Measurements from ENCODE around the gene GIPC3. TPM values are rescaled to one million over a fixed set of nuclear protein-coding genes. Genes with fewer than 3 reads are reported as not detected.

Gene GIPC3
- total and polyA plus RNA-seq, 2 experiments from 2014 or later = 0.48 to 0.59 TPM

- TF ChIP-seq STAT1 (IDR thresholded peaks at IDR 0.05; ENCODE audit: unreplicated experiment) (no peak), ZNF331 (CRISPR knock-in tag; IDR thresholded peaks at IDR 0.05; ENCODE audit: low read depth) (no peak), CREB1 (CRISPR knock-in tag; IDR thresholded peaks at IDR 0.05; ENCODE audit: low read depth) (no peak), REST (IDR thresholded peaks at IDR 0.05; ENCODE audit: unreplicated experiment) (no peak)
- peaks cover 18% of the 10 kb centered on the region for H3K36me3 Mint-ChIP-seq (ENCODE audit: low read depth)
- no peak overlapping the region for H3K27ac Mint-ChIP-seq
- H2AFZ ChIP-seq = no peak overlapping the region
- H3K9me2 ChIP-seq (ENCODE audit: insufficient read depth) = no peaks in the 10 kb centered on the region
- H3K9me3 Mint-ChIP-seq = no peaks in the 10 kb centered on the region
- H3K79me2 ChIP-seq (replicated peaks; ENCODE audit: insufficient read depth) = peaks cover 5% of the 10 kb centered on the region
- no peaks in the 10 kb centered on the region for H3K27me3 ChIP-seq (ENCODE audit: insufficient read depth)
- no peak overlapping the region for H3K4me3 Mint-ChIP-seq
- H3K27ac ChIP-seq (ENCODE audit: low read depth) = no peak overlapping the region
- no peaks in the 10 kb centered on the region for H3K4me1 ChIP-seq (ENCODE audit: insufficient read depth)
- ATAC-seq (no peak), DNase-seq (ENCODE audit: low spot score) (no peak)
- no peaks in the 10 kb centered on the region for H3K36me3 ChIP-seq (ENCODE audit: insufficient read depth)
- 0 out of 2 replicates have a peak, but pooled peaks cover 4% of the 10 kb centered on the region for H3F3A ChIP-seq (replicated peaks; ENCODE audit: low read depth)
- peaks cover 6% of the 10 kb centered on the region for H3K27me3 Mint-ChIP-seq (ENCODE audit: insufficient read depth, low read depth, poor library complexity)
- peaks cover 6% of the 10 kb centered on the region; the same call in 2 of the 3 replicates for H3K4me1 Mint-ChIP-seq
- peaks cover 6% of the 10 kb centered on the region for H4K20me1 ChIP-seq (replicated peaks; ENCODE audit: insufficient read depth)
- no peak overlapping the region for H3K4me3 ChIP-seq
- no peak overlapping the region for H3K4me2 ChIP-seq
Observed at GRCh38 chr19:3619631-3620012, 34.3 kb downstream of the GIPC3 start.

- Mint-ChIP-seq H3K4me3 (no peak overlapping the region), H3K4me1 (peaks cover 8% of the 10 kb centered on the region; the same call in 2 of the 3 replicates), H3K9me3 (no peaks in the 10 kb centered on the region), H3K36me3 (ENCODE audit: low read depth) (peaks cover 17% of the 10 kb centered on the region), H3K27me3 (ENCODE audit: insufficient read depth, low read depth, poor library complexity) (peaks cover 9% of the 10 kb centered on the region), H3K27ac (no peak overlapping the region)
- DNase-seq (ENCODE audit: low spot score) = no peak
- H3K4me3 ChIP-seq = no peak overlapping the region
- 0 out of 2 replicates have a peak, but pooled peaks cover 4% of the 10 kb centered on the region for H3F3A ChIP-seq (replicated peaks; ENCODE audit: low read depth)
- H3K4me2 ChIP-seq = no peak overlapping the region
- H4K20me1 ChIP-seq (replicated peaks; ENCODE audit: insufficient read depth) = peaks cover 12% of the 10 kb centered on the region
- H3K79me2 ChIP-seq (replicated peaks; ENCODE audit: insufficient read depth) = peaks cover 12% of the 10 kb centered on the region
- H2AFZ ChIP-seq = no peak overlapping the region
- no peak overlapping the region for H3K27ac ChIP-seq (ENCODE audit: low read depth)
- H3K27me3 ChIP-seq (ENCODE audit: insufficient read depth) = no peaks in the 10 kb centered on the region
- no peaks in the 10 kb centered on the region for H3K36me3 ChIP-seq (ENCODE audit: insufficient read depth)
- ATAC-seq = no peak
- no peaks in the 10 kb centered on the region for H3K9me2 ChIP-seq (ENCODE audit: insufficient read depth)
- peaks cover 2% of the 10 kb centered on the region; the same call in 1 of the 2 replicates for H3K4me1 ChIP-seq (ENCODE audit: insufficient read depth)
- TF ChIP-seq POLR2AphosphoS5 (IDR thresholded peaks at IDR 0.05; ENCODE audit: low read depth) (no peak), NANOG (IDR thresholded peaks at IDR 0.05; ENCODE audit: borderline replicate concordance) (no peak), STAT1 (IDR thresholded peaks at IDR 0.05; ENCODE audit: unreplicated experiment) (no peak), CTCF (conservative IDR thresholded peaks at IDR 0.05; ENCODE audit: low read depth in 2 of 2) (no peak)
- TF ChIP-seq, protein P1, sequence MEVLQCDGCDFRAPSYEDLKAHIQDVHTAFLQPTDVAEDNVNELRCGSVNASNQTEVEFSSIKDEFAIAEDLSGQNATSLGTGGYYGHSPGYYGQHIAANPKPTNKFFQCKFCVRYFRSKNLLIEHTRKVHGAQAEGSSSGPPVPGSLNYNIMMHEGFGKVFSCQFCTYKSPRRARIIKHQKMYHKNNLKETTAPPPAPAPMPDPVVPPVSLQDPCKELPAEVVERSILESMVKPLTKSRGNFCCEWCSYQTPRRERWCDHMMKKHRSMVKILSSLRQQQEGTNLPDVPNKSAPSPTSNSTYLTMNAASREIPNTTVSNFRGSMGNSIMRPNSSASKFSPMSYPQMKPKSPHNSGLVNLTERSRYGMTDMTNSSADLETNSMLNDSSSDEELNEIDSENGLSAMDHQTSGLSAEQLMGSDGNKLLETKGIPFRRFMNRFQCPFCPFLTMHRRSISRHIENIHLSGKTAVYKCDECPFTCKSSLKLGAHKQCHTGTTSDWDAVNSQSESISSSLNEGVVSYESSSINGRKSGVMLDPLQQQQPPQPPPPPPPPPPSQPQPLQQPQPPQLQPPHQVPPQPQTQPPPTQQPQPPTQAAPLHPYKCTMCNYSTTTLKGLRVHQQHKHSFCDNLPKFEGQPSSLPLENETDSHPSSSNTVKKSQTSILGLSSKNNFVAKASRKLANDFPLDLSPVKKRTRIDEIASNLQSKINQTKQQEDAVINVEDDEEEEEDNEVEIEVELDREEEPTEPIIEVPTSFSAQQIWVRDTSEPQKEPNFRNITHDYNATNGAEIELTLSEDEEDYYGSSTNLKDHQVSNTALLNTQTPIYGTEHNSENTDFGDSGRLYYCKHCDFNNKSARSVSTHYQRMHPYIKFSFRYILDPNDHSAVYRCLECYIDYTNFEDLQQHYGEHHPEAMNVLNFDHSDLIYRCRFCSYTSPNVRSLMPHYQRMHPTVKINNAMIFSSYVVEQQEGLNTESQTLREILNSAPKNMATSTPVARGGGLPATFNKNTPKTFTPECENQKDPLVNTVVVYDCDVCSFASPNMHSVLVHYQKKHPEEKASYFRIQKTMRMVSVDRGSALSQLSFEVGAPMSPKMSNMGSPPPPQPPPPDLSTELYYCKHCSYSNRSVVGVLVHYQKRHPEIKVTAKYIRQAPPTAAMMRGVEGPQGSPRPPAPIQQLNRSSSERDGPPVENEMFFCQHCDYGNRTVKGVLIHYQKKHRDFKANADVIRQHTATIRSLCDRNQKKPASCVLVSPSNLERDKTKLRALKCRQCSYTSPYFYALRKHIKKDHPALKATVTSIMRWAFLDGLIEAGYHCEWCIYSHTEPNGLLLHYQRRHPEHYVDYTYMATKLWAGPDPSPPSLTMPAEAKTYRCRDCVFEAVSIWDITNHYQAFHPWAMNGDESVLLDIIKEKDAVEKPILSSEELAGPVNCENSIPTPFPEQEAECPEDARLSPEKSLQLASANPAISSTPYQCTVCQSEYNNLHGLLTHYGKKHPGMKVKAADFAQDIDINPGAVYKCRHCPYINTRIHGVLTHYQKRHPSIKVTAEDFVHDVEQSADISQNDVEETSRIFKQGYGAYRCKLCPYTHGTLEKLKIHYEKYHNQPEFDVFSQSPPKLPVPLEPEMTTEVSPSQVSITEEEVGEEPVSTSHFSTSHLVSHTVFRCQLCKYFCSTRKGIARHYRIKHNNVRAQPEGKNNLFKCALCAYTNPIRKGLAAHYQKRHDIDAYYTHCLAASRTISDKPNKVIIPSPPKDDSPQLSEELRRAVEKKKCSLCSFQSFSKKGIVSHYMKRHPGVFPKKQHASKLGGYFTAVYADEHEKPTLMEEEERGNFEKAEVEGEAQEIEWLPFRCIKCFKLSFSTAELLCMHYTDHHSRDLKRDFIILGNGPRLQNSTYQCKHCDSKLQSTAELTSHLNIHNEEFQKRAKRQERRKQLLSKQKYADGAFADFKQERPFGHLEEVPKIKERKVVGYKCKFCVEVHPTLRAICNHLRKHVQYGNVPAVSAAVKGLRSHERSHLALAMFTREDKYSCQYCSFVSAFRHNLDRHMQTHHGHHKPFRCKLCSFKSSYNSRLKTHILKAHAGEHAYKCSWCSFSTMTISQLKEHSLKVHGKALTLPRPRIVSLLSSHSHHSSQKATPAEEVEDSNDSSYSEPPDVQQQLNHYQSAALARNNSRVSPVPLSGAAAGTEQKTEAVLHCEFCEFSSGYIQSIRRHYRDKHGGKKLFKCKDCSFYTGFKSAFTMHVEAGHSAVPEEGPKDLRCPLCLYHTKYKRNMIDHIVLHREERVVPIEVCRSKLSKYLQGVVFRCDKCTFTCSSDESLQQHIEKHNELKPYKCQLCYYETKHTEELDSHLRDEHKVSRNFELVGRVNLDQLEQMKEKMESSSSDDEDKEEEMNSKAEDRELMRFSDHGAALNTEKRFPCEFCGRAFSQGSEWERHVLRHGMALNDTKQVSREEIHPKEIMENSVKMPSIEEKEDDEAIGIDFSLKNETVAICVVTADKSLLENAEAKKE (CRISPR knock-in tag; IDR thresholded peaks at IDR 0.05) = no peak
Observed at GRCh38 chr19:3620145-3620816, 35.0 kb downstream of the GIPC3 start.
